Measurements from ENCODE around the gene TAOK1.

Gene TAOK1

DNA sequence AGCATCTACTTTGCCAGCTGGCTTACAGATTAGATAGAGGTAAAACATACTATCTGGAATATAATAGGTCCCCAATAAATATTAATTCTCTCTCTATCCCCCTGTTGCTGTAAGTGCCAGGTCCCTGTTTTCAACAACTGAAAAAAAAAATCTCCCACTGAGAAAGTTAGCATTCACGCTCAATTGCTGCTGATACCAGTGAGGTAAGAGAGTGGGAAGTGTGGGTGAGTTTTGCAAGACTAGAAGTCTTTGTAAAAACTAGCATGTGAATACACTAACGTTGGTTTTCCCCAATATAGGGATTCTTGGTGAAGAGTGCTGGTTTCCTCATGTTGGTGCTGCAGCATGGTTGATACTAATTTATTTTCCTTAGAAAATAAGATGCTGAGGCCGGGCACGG lies 11.7 kb upstream of the TAOK1 start:
- in situ Hi-C loops (cut with HindIII; ENCODE audit: low sequenced_read_pairs): no loop called here

- in situ Hi-C loops (cut with HindIII; ENCODE audit: low sequenced_read_pairs): no loop called here
Observed at GRCh38 chr17:29379084-29379991, 10.8 kb upstream of the TAOK1 start.

- in situ Hi-C loops (cut with HindIII; ENCODE audit: low sequenced_read_pairs): no loop called here
Observed at GRCh38 chr17:29383686-29384085, 6.5 kb upstream of the TAOK1 start.

GRCh38 chr17:29384901-29385300 lies 5.3 kb upstream of the TAOK1 start:
- in situ Hi-C loops (cut with HindIII; ENCODE audit: low sequenced_read_pairs): no loop called here

DNA sequence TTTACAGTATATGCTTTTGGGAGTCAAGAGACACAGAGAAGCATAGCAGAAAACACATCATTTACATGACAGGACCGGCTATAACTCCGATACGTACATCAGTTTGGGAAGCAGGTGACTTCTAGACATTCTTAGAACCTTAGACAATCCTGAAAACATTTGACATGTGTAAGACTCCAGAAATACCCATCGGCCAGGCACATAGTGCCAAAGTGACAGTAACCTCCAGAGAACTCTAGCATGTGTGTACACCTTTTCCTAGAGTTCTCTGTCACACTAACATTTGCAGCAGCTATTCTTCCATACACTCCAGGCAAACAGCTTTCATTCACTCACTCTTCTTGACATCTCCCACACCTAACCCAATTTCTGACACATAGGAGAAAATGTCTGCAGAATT lies 3.4 kb upstream of the TAOK1 start:
- in situ Hi-C loops (cut with HindIII; ENCODE audit: low sequenced_read_pairs): no loop called here

GRCh38 chr17:29388937-29389336 lies 1.2 kb upstream of the TAOK1 start:
- in situ Hi-C loops (cut with HindIII; ENCODE audit: low sequenced_read_pairs): no loop called here

DNA sequence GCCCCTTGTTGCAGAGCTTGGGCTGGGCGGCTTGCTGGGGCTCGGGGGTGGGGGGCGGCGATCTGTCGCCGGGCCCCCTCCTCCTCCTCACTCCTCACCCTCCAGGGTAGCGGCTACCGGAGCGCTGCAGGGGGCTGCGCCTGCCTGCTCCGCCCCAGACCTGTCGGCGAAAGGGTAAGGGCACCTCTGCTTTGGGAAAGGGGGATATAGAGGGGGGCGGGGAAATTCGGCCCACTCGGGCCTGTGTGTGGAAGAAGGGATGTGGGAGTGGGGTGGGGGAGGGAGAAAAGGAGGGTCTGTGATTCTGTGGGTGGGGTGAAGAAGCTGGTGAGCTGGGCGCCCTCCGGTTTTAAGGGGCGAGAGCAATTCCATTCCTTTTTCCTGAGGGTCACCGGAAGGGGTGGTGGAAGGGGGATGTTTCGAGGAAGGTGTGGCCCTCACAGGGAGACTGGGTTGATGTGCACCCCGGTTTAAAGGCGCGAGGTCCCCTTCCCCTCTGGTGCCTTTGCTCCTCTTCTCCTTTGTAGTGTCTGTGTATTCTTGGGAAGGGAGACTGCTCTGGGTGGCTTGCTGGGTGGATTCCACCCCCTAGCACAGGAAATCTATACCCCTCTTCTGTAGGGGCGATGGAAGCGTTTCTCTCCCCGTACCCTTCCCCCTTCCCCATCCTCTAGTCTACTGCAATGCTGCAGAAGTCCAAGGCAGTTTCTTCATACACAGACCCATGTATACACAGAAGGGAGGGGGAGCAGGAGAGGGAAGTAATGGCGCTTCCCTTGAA lies 878 bp downstream of the TAOK1 start:
- in situ Hi-C loops (cut with HindIII; ENCODE audit: low sequenced_read_pairs): no loop called here

GRCh38 chr17:29393436-29393835 lies 3.3 kb downstream of the TAOK1 start:
- in situ Hi-C loops (cut with HindIII; ENCODE audit: low sequenced_read_pairs): no loop called here

DNA sequence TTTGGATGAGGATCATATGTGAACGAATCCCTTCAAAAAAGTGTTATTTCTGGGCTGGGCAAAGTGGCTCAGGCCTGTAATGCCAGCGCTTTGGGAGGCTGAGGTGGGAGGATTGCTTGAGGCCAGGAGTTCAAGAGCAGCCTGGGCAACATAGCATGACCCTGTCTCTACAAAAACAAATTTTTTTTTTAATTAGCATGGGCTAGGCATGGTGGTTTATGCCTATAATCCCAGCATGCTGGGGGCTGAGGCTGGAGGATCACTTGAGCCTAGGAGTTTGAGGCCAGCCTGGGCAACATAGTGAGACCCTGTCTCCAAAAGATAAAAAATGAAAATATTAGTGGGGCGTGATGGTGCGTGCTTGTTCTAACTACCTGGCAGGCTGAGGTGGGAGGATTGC lies 4.6 kb downstream of the TAOK1 start:
- in situ Hi-C loops (cut with HindIII; ENCODE audit: low sequenced_read_pairs): no loop called here

GRCh38 chr17:29396066-29396465 lies 5.9 kb downstream of the TAOK1 start:
- in situ Hi-C loops (cut with HindIII; ENCODE audit: low sequenced_read_pairs): no loop called here

DNA sequence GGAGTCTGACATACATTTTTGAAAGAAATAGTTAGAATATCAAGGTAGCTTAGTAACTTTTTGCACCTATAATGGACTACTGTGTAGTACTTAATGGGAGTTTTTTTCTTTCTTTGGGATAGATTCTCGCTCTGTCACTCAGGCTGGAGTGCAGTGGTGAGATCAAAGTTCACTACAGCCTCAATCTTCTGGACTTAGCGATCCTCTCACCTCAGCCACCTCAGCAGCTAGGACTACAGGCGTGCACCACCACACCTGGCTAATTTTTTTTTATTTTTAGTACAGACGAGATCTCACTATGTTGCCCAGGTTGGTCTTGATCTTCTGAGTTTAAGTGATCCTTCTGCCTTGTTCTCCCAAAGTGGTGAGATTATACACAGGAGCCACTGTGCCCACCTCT lies 9.5 kb downstream of the TAOK1 start:
- in situ Hi-C loops (cut with HindIII; ENCODE audit: low sequenced_read_pairs): no loop called here

GRCh38 chr17:29400818-29401217 lies 10.7 kb downstream of the TAOK1 start:
- in situ Hi-C loops (cut with HindIII; ENCODE audit: low sequenced_read_pairs): no loop called here

- in situ Hi-C loops (cut with HindIII; ENCODE audit: low sequenced_read_pairs): no loop called here
Observed at GRCh38 chr17:29401258-29401657, 11.1 kb downstream of the TAOK1 start.

- in situ Hi-C loops (cut with HindIII; ENCODE audit: low sequenced_read_pairs): no loop called here
Observed at GRCh38 chr17:29407856-29408255, 17.7 kb downstream of the TAOK1 start.

DNA sequence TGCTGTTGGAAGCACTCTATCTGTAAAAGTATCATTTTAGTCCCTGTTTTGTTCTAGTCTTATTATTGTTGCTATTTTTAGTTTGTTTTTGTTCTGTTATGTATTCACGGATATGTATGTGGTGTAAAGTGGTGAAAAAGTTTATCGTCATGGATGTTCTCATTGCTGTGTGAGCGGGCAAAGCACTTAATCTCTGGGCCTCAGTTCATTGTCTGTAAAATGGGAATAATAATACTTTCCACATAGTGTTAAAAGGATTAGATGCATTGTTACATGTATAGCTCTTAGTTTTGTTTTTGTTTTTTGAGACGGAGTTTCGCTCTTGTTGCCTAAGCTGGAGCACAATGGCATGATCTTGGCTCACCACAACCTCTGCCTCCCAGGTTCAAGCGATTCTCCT lies 19.8 kb downstream of the TAOK1 start:
- in situ Hi-C loops (cut with HindIII; ENCODE audit: low sequenced_read_pairs): no loop called here

DNA sequence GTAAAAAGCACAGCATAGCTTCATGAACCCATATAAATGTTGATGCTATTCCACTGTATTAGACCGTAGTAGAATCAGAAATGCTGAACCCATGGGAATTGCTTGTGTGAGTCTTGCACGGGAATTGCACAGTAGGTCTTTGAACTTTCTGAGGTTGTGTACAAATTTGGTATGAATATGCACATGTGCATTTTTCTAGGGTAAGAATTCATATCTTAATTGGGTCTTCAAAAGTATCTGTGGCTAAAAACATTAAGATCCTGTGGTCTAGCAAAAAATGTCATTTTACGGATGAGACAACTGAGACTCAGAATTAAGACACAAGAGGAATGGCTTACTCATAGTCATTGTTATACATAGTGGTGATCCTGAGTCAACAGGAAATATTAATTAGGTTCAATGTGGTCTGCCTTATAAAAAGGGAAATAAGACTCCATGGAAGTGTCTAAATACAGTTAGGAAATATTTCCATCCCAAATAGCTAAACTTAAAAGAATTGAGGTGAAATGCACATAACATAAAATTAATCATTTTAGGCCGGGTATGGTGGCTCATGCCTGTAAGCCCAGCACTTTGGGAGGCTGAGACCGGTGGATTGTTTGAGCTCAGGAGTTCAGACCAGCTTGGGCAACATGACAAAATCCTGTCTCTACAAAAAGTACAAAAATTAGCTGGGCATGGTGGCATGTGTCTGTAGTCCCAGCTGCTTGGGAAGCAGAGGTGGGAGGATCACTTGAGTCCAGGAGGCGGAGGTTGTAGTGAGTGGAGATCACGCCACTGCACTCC lies 22.8 kb downstream of the TAOK1 start:
- in situ Hi-C loops (cut with HindIII; ENCODE audit: low sequenced_read_pairs): no loop called here

- in situ Hi-C loops (cut with HindIII; ENCODE audit: low sequenced_read_pairs): no loop called here
Observed at GRCh38 chr17:29420128-29420527, 30.0 kb downstream of the TAOK1 start.

- in situ Hi-C loops (cut with HindIII; ENCODE audit: low sequenced_read_pairs): no loop called here
Observed at GRCh38 chr17:29430275-29430674, 40.1 kb downstream of the TAOK1 start.

DNA sequence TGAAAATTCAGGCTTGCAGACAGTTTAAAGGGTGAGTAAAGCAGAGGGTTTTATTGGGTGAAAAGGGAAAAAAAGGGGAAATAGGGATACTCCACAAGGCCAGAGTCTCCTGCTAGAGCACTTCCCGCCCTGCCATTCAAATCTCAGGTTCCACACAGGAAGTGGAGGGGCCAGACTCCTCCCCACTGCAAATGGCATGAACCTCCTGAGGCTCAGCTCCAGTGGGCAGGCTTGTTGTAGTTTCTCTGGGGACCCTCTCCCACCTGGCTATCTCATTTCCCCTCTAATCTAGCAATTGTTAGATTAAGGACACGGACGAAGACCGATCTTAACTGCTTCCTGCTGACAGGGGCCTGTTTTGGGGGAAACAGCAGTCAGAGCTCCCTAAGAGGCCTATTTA lies 43.4 kb downstream of the TAOK1 start:
- in situ Hi-C loops (cut with HindIII; ENCODE audit: low sequenced_read_pairs): no loop called here

DNA sequence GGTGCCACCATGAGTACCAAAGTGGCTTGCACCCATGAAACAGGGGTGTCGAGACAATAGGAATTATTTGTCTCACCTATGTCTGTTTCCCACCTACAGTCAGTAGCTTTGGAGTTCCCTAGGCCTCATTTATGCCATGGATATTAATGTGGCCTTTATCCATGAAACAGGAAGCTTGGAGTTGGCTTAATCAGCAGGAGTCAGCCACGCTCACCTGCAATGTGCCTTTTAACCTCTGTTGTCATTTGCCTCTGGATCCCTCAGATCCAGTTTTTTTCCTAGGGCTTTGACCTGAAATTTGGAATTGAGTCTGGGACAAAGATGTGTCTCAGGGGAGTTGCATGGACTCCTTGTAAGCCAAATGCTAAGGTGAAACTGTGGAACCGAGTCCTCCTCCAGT lies 44.4 kb downstream of the TAOK1 start:
- in situ Hi-C loops (cut with HindIII; ENCODE audit: low sequenced_read_pairs): no loop called here

DNA sequence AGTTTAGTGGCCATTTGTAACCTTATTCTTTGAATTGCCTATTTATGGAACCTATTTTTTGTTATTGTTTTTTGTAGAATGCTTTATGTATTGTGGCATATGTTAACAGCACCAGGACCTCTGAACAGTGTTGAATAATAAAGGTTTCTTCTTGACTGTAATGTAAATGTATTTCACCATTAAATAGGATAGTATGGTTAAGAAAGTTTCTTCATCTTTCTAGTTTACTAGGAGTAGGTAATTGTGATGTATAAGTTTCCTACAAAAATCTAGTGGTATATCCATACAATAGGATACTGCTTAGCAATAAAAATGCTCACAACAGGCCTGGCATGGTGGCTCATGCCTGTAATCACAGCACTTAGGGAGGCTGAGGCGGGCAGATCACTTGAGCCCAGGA lies 52.3 kb downstream of the TAOK1 start:
- in situ Hi-C loops (cut with HindIII; ENCODE audit: low sequenced_read_pairs): no loop called here

Measured in DLD1 (cell line).